Measurements from ENCODE around the gene HSPA9.

DNA sequence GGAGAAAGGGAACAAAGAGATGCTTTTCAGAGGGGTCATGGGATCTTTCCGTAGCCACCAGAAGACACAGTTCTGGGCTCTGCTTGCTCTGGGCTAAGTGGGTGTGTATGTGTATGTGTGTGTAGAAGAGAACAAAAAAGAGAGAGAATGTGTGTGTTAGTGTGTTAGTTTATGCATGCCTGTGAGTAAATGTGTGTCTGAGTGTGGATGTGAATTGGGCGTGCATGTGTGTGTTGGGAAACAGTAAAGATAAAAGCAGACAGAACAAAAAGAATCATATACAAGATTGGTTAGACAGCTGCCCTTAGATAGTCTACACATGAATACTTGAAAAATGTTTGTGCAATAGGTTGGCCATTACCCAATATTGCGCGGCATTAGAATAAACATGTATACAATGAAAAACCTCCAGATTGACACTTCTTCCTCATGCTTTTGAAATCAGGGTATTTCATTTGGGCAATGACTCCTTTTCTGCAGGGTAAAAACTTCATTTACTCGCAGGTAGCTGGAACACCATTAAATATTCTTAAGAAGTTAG, 36.5 kb upstream of the HSPA9 start:
- TF ChIP-seq CTCF (IDR thresholded peaks at IDR 0.05) (no peak), EZH2 (IDR thresholded peaks at IDR 0.05; ENCODE audit: borderline replicate concordance, insufficient read depth, low read depth, low read length, poor library complexity, severe bottlenecking) (no peak)
